HG02678 (cell line): Measurements from ENCODE around the gene TFB2M.

Experiments
- ATAC-seq: cut with Tn5 transposase; IDR thresholded peaks from one replicate; pipeline ENCODE4 v1.9.1; 2021; ENCODE audit warnings: mild to moderate bottlenecking, moderate library complexity; ENCODE audit not compliant: unreplicated experiment

The TFB2M gene

DNA sequence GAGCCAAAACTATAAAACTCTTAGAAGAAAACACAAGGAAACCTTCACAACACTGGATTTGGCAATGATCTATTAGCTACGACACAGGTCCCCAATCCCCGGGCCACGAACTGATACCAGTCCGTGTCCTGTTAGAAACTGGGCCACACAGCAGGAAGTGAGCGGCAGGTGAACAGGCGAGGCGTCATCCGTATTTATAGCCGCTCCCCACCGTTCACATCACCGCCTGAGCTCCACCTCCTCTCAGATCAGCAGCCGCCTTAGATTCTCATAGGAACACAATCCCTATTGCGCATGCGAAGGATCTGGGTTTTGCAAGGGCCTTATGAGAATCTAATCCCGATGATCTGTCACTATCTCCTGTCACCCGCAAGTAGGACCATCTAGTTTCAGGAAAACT, 11.9 kb downstream of the TFB2M start:
- no peak for ATAC-seq

DNA sequence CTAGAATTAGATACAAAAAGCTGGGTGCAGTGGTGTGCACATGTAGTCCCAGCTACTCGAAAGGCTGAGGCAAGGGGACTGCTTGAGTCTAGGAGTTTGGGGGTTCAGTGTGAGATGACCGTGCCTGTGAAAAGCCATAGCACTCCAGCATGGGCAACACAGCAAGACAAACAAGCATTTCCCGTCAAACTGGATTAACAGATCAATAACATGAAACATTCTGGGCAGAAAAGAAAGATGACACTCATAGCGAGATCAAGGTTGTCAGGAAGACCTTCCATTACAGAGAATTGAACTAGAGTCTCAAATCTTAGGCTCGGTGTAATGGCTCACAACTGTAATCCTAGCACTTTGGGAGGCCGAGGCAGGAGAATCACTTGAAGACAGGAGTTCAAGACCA, 14.0 kb downstream of the TFB2M start:
- ATAC-seq = no peak

DNA sequence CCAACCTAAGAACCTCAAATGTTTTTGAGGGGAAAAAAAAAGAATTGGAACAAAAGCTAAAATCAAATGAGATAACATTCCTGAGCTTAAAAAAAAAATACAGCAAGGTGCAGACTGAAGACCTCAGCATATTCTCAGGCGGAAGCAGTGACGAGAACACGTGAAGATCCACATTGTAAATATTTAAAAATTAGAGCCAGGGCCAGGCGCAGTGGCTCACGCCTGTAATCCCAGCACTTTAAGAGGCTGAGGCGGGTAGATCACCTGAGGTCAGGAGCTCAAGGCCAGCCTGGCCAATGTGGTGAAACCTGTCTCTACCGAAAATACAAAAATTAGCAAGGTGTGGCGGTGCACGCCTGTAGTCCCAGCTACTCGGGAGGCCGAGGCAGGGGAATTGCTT, 15.7 kb downstream of the TFB2M start:
- no peak for ATAC-seq

DNA sequence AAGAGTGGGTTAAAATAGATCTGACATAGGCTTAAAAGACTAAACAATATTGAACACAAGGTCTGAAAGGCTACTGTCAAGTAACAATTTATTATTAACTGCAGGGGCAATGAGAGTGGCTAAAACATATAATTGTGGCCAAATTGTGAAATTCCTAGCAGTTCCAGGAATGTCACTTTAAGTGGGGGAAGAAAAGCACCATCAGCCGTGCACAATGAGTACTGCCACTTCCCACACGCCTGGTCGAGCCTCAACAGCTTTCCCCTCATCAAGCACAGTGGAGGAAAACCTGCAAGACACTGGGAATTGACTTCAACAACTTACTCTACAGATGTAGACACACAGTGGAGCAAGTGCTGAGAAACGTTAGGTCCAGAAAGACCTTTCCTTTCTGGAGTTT, 16.4 kb downstream of the TFB2M start:
- ATAC-seq = no peak

- ATAC-seq = no peak
Observed at GRCh38 chr1:246544001-246544400, 22.1 kb downstream of the TFB2M start.

DNA sequence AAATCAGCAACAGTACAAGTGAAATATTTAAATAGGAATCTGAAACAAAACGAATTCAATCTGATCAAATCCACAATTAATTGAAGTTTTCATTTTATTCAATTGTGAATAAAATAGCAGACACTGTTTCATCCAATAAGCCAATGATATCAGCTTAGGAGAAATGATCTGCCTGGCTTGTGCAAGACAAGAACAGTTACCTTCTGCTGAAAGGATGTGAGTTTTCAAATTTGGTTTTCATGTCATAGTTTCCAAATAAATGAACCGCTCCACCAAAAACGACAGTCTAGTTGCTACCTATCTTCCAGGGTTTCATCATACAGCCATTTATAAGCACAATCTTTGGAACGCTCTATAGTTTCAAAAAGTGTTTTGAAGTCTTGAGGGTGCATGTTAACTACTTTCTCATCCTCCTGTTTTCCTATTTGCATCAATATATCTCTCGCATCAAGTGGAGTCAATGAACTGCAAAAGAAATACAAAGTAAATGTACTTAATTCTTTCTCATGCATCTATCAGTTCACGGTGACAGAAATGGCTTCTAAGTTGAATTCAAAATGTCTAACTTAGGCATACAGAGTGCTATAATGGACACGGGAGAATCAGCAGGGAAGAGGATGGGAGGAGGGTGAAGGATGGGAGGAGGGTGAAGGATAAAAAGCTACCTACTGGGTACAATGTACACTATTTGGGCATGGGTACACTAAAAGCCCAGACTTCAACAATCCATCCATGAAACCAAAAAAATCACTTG, 25.1 kb downstream of the TFB2M start:
- ATAC-seq = no peak

- no peak for ATAC-seq
Observed at GRCh38 chr1:246537887-246538286, 28.2 kb downstream of the TFB2M start.

DNA sequence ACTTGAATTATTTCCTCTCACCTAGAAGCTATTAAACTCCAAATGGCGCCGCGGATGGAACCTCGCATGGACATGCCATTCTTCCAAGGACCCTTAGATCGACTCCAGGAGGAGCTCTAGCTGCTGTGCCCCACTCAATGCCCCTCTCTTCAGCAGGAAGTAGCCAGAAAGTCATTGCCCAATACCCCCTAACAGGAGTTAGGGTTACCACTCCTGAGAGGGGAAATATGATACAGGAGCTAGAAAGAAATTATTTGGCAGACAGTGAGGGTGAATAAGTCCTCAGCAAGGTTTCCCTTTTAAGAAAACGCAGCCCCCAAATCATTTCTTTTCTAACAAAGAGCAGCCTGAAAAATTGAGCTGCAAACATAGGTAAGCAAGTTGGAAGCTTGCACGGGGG, 28.6 kb downstream of the TFB2M start:
- no peak for ATAC-seq

- ATAC-seq = no peak
Observed at GRCh38 chr1:246534114-246534513, 31.9 kb downstream of the TFB2M start.

- ATAC-seq = no peak
Observed at GRCh38 chr1:246533371-246533905, 32.6 kb downstream of the TFB2M start.

DNA sequence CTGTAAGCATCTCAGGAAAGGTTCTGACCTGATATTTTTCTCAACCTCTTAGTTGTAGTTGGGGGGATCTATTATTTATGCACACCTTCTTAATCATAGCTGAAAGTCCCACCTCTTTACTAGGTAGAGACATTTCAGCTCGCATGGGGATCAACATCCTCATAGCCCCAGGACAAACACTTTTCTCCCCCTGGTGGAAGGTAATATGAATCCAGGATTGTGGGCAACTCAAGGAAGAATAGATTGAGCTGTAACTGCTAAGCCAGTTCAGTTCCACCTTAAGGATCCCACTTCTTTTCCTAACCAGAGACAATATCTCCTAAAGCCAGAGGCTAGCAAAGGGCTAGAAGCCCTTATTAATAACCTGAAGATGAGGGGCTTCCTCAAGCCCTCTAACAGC, 33.5 kb downstream of the TFB2M start:
- no peak for ATAC-seq

- ATAC-seq = no peak
Observed at GRCh38 chr1:246530482-246530881, 35.6 kb downstream of the TFB2M start.

- ATAC-seq = no peak
Observed at GRCh38 chr1:246528933-246529731, 36.9 kb downstream of the TFB2M start.

DNA sequence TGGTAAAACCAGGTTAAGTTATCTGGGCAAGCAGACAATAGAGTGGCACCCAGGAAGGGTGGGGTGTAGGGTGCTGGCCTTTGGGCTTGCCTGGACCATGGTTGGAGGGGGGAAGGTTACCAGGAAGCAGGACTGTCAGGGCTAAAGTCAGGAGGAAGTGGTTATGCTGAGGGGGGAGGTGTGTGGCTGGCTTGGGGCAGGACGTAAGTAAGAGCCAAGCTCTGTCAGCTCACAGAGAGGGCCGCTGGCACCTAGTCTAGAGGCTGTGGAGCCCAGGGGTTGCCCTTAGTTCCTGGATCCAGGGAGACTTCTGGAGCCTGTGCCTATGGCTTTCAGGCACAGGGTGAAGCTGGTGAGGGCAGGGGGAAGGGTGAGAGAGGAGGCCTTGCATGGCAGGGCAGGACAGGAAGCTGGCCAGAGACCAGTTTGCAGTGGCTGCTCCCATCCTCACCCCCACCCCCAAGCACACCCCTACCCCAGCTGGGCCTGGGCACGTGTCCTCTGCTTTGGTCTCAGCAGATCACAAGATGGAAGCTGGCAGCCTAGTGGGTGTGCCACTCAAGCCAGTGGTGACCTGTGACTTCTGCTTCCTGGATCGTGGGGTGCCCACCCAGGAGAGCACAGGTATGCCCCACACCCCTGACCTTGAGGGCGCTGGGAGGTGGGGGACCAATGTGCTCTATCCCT, 38.5 kb downstream of the TFB2M start:
- no peak for ATAC-seq

- ATAC-seq = no peak
Observed at GRCh38 chr1:246526915-246527314, 39.1 kb downstream of the TFB2M start.

DNA sequence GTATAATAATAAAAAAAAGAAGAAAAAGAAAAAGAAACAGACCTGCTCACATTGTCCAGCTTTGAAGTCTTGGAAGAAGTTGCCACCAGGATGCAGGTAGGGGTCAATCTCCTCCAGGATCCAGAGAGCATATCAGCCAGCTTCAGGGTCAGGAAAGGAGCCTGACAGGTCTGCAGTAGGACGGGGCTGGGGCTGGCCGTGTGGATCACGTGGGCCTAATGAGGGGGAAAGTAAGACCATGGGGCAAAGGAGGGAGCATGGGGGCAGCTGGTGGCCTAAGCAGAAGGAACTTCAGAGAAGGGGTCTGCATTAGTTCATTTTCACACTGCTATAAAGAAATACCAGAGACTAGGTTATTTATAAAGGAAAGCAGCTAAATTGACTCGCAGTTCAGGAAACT, 39.7 kb downstream of the TFB2M start:
- no peak for ATAC-seq

GRCh38 chr1:246519514-246519913, 46.5 kb downstream of the TFB2M start:
- no peak for ATAC-seq

DNA sequence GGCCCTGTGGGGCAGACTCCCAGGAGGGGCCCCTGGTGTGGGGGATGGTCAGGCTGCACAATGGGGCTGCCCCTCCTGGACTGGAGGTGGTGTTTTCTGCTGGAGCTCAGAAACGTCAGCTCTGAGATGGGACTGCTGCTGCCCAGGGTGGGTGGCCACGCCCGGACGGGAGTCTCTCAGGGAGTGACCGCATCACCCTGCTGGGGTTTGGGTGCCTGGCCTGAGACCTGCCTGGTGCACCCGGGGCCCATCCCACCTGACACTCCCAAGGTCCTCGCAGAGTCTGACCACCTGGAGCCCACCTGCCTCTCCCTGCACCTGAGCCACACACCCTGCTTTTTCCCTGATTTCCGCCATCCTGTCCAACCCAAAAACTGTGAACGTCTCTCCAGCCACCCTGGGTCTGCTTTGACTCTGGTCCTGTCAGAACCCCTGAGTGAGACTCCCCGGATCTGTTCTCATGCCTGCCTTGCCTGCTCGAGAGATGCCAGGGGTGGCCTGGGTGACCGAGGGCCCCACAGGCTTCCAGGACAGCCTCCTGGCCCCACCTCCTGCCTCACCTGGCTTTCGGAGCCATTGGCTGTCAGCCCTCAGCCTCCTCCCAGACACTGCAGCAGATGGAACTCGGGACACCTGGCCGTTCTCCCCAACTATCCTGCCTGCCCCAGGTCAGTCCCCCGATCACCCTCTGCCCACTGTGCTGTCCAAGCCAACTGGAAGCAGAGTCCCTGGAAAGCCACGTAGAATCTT, 47.4 kb downstream of the TFB2M start:
- ATAC-seq = no peak

GRCh38 chr1:246517391-246517790, 48.7 kb downstream of the TFB2M start:
- ATAC-seq = no peak

- ATAC-seq = no peak
Observed at GRCh38 chr1:246516126-246516525, 49.9 kb downstream of the TFB2M start.
